HCT116 (cell line): ENCODE data around the gene PPP2R5C.

ENCODE experiments used
- CTCF ChIP-seq, 3 experiments: fragments of 200-600 bp in 1 of 3; sonication (generic) in 1 of 3; IDR thresholded peaks in 2 of 3; conservative IDR thresholded peaks in 1 of 3; 2 replicates each; pipeline ENCODE4 v1.5.1; 2012 to 2017; ENCODE audit warnings: low read depth in 2 of 3, low read length in 2 of 3, antibody characterized with exemption in 1 of 3, borderline replicate concordance in 1 of 3, control low read depth in 1 of 3, mild to moderate bottlenecking in 1 of 3, mixed read lengths in 1 of 3, mixed run types in 1 of 3, moderate library complexity in 1 of 3; ENCODE audit not compliant: insufficient read depth in 1 of 3
- EGR1 ChIP-seq: IDR thresholded peaks from 2 replicates; pipeline ENCODE4 v1.6.1; 2012; ENCODE audit warnings: low read depth
- EZH2 ChIP-seq: fragments of 200-600 bp; sonication (generic); IDR thresholded peaks from 2 replicates; pipeline ENCODE4 v1.6.1; 2017; ENCODE audit warnings: antibody characterized with exemption, mixed run types
- EZH2phosphoT487 ChIP-seq: fragments of 200-600 bp; IDR thresholded peaks from 2 replicates; pipeline ENCODE4 v1.6.1; 2018; ENCODE audit warnings: antibody characterized with exemption, borderline replicate concordance
- FOSL1 ChIP-seq: IDR thresholded peaks from 2 replicates; pipeline ENCODE4 v1.6.1; 2012; ENCODE audit warnings: low read depth
- JUND ChIP-seq: IDR thresholded peaks from 2 replicates; pipeline ENCODE4 v1.6.1; 2012
- POLR2A ChIP-seq: IDR thresholded peaks from 2 replicates; pipeline ENCODE4 v1.7.0; 2011; ENCODE audit warnings: borderline replicate concordance; ENCODE audit not compliant: insufficient read depth, insufficient read length; ENCODE audit errors: extremely low read depth
- POLR2AphosphoS5 ChIP-seq: IDR thresholded peaks from 2 replicates; pipeline ENCODE4 v1.6.1; 2011; ENCODE audit warnings: mild to moderate bottlenecking, low read depth, low read length, moderate library complexity
- RAD21 ChIP-seq: IDR thresholded peaks from 2 replicates; pipeline ENCODE4 v1.6.1; 2012; ENCODE audit warnings: low read depth, mild to moderate bottlenecking
- TCF7L2 ChIP-seq: IDR thresholded peaks from 2 replicates; pipeline ENCODE4 v1.7.0; 2011; ENCODE audit warnings: borderline replicate concordance, inconsistent platforms; ENCODE audit not compliant: insufficient read depth, insufficient read length; ENCODE audit errors: extremely low read depth
- ZBTB33 ChIP-seq: IDR thresholded peaks from 2 replicates; pipeline ENCODE4 v1.6.1; 2011; ENCODE audit warnings: mild to moderate bottlenecking, low read length, moderate library complexity; ENCODE audit not compliant: insufficient replicate concordance; ENCODE audit errors: extremely low read depth
- ZNF274 ChIP-seq: fragments of 200-500 bp; sonication (Bioruptor generic); IDR thresholded peaks from 2 replicates; pipeline ENCODE4 v1.6.1; 2014; ENCODE audit warnings: mild to moderate bottlenecking, low read depth, low read length, inconsistent platforms

- no peak for TF ChIP-seq CTCF (IDR thresholded peaks at IDR 0.05 in 2 of 3, conservative IDR thresholded peaks at IDR 0.05 in 1 of 3; ENCODE audit: borderline replicate concordance in 1 of 3, insufficient read depth in 1 of 3, low read depth in 2 of 3, low read length in 2 of 3)
- TF ChIP-seq POLR2AphosphoS5: no peak
- TF ChIP-seq JUND: no peak
- TF ChIP-seq POLR2A: no peak
- TF ChIP-seq EZH2: no peak
- no peak for TF ChIP-seq RAD21
- TF ChIP-seq FOSL1: no peak
- no peak for TF ChIP-seq TCF7L2
- no peak for TF ChIP-seq EGR1
- TF ChIP-seq EZH2phosphoT487: no peak
- no peak for TF ChIP-seq ZNF274
- TF ChIP-seq ZBTB33: no peak
Measured at GRCh38 chr14:101878822-101879528, 117.5 kb downstream of the PPP2R5C start.
